ENCODE results near the gene OTUD4. TPM values are rescaled to one million over a fixed set of nuclear protein-coding genes. Genes with fewer than 3 reads are reported as not detected.

Gene OTUD4
- total and polyA plus RNA-seq, 9 of the 15 experiments (the other 6 are each of a cell fraction or from before 2014, with no cell fraction given) = 4.2 to 29.0 (median 24.8) TPM

- no peaks in the 10 kb centered on the region for H4K20me1 ChIP-seq (replicated peaks; ENCODE audit: control insufficient read depth, insufficient read depth, low read length)
- no peak overlapping the region for H3K4me3 ChIP-seq
- no peaks in the 10 kb centered on the region for H3K9me1 ChIP-seq (ENCODE audit: control insufficient read depth, insufficient read depth, low read length)
- no TSS peak for BruUV-seq (replicated peaks)
- FAIRE-seq = peak; percentile 42
- ChIA-PET POLR2A (no interaction called here), CTCF (ENCODE audit: low intra/inter-chr PET ratio) (interaction anchor here (1.9 kb wide), 1 partner anchor 403 kb away, joined by 8 read pairs; no protein-coding TSS in a partner anchor)
- no peak overlapping the region for H3K27ac ChIP-seq (ENCODE audit: extremely low read depth, low read depth, low read length)
- intact Hi-C loops (cut with micrococcal nuclease) = loop anchor here (2.0 to 10.0 kb wide), 4 partner anchors 53 to 460 kb away; partner anchors contain the start of gene MMAA
- peak; percentile 92 for ATAC-seq
- TF ChIP-seq RAD21 (CRISPR knock-in tag; conservative IDR thresholded peaks at IDR 0.05 in 1 of 2, IDR thresholded peaks at IDR 0.05 in 1 of 2) = peak in 1 of 2 experiments; percentile 46; a peak in 3 of 4 replicates
- no peak for TF ChIP-seq ZNF140 (CRISPR knock-in tag; IDR thresholded peaks at IDR 0.05)
- TF ChIP-seq CTCF (IDR thresholded peaks at IDR 0.05 in 2 of 3, conservative IDR thresholded peaks at IDR 0.05 in 1 of 3; ENCODE audit: insufficient read depth in 2 of 3, low read depth in 1 of 3, low read length in 3 of 3) = peak; percentile 37 to 58 (median 39); a peak in 4 of 6 replicates
- TF ChIP-seq SMC3 (conservative IDR thresholded peaks at IDR 0.05; ENCODE audit: insufficient read depth, low read depth, low read length) = peak; percentile 36
- TF ChIP-seq HDGF (IDR thresholded peaks at IDR 0.05) = no peak
- TF ChIP-seq CEBPG (CRISPR knock-in tag; IDR thresholded peaks at IDR 0.05) = no peak
- TF ChIP-seq CEBPG (tag; conservative IDR thresholded peaks at IDR 0.05 in 1 of 2, IDR thresholded peaks at IDR 0.05 in 1 of 2) = no peak
- TF ChIP-seq IRF9 (tag; IDR thresholded peaks at IDR 0.05) = no peak
- H3K36me3 ChIP-seq (ENCODE audit: control insufficient read depth, insufficient read depth, low read length) = peaks cover 87% of the 10 kb centered on the region
- DNase-seq (ENCODE audit: extremely low read depth in 1 of 4, low spot score in 3 of 4) = peak in 1 of 4 experiments; percentile 42
- WGBS (ENCODE audit: insufficient coverage, low coverage, missing lambda C conversion rate) = 80% methylated on average over 1 of the region's 1 CpG
- no peak overlapping the region for H3K4me2 ChIP-seq (ENCODE audit: insufficient read depth, low read length)
- in situ Hi-C loops (cut with MboI) = no loop called here
- no peaks in the 10 kb centered on the region for H3K4me1 ChIP-seq (replicated peaks in 1 of 2; ENCODE audit: control insufficient read depth in 2 of 2, insufficient read depth in 2 of 2, low read length in 2 of 2)
- no peaks in the 10 kb centered on the region for H3K27me3 ChIP-seq (ENCODE audit: control insufficient read depth in 2 of 2, insufficient read depth in 2 of 2, low read length in 2 of 2)
- no peak overlapping the region for H2AFZ ChIP-seq (ENCODE audit: low read depth, low read length)
- no peaks in the 10 kb centered on the region for H3K9me3 ChIP-seq (replicated peaks; ENCODE audit: control insufficient read depth, insufficient read depth, low read depth, low read length)
- peaks cover 8% of the 10 kb centered on the region; the same call in 2 of the 3 replicates for H3K79me2 ChIP-seq (ENCODE audit: control insufficient read depth, insufficient read depth, low read length)
- no peak overlapping the region for H3K9ac ChIP-seq (ENCODE audit: insufficient read depth in 1 of 2, low read depth in 2 of 2, low read length in 2 of 2)
Observed at GRCh38 chr4:145154573-145154972, 25.8 kb downstream of the OTUD4 start.

All from K562 (cell line).